ENCODE results near the gene PIKFYVE.
"Not testable (repeated sequence)": the region's sequence is repeated elsewhere in the genome, so short reads cannot be mapped to it uniquely, and the experiment has no call there.

PIKFYVE gene

DNA sequence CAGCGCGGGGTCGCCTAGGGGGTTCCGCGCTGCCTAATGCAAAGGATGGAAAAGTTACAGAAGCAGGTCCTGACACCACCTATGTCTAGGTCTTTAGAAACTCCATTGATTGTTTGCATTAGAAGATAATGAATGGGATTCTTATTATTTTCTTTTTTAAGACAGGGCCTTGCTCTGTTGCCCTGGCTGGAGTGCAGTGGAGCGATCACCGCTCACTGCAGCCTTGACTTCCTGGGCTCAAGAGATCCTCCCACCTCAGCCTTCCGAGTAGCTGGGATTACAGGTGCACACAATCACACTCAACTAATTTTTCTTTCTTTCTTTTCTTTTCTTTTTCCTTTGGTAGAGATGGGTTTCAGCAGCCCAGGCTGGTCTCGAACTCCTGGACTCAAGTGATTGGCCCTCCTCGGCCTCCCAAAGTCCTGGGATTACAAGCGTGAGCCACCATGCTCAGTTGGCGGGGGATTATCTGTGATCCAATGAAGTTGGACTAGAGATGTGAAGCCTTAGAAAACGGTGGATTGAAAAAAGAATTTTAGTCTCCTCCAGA lies 10.4 kb upstream of the PIKFYVE start:
- no peak for DNase-seq

DNA sequence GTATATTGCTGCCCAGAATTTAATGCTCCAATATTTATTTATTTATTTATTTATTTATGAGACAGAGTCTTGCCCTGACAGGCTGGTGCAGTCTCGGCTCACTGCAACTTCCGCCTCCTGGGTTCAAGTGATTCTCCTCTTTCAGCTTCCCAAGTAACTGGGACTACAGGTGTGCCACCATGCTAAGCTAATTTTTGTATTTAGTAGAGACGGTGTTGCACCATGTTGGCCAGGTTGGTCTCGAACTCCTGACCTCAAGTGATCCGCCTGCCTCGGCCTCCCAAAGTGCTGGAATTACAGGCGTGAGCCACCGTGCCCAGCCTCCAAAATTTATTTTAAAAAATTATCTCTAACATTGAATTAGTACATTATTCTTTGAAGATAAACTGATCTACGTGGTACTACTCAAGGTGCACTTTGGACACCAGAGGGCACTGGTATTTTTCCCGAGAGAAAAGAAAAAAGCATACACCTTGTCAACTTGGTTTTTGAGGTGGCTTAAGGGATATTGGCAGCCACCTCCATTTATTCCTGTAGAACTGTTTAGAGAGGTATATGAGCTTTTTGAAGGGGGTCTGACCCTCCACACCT lies 9.8 kb upstream of the PIKFYVE start:
- no peak for DNase-seq

- DNase-seq = not testable (repeated sequence)
Observed at GRCh38 chr2:208256849-208257813, 8.9 kb upstream of the PIKFYVE start.

GRCh38 chr2:208265371-208265800 lies 669 bp upstream of the PIKFYVE start:
- no peak for DNase-seq

- no peak for DNase-seq
Observed at GRCh38 chr2:208266553-208266893, 468 bp downstream of the PIKFYVE start.

DNA sequence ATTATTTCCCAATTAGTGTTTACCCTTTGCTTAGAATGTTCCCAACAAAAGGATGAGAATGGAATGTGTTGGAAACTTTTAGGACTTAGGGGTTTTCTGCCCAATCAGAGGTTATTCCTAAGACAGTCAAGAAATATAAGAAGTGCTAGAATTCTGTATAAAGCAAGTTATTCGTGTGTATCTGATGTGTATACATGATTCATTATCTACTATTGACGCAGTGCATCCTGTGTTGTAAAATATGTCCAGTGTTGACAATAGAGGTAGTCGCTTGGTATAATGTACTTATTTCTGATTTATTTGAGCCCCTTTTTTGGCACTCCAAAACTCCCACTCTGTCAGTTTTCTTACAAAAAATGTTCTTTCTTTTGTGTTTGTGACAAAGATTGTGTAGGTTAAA lies 881 bp downstream of the PIKFYVE start:
- no peak for DNase-seq

DNA sequence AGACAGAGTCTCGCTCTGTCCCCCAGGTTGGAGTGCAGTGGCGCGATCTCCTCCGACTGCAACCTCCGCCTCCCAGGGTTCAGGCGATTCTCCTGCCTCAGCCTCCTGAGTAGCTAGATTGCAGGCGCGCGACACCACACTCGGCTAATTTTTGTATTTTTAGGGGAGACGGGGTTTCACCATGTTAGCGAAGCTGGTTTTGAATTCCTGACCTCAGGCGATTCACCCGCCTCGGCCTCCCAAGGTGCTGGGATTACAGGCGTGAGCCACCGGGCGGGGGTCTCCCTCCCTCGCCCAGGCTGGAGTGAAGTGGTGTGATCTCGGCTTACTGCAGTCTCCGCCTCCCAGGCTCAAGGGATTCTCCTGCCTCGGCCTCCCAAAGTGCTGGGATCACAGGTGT lies 1.5 kb downstream of the PIKFYVE start:
- not testable (repeated sequence) for DNase-seq

GRCh38 chr2:208268156-208268952 lies 2.3 kb downstream of the PIKFYVE start:
- no peak for DNase-seq

DNA sequence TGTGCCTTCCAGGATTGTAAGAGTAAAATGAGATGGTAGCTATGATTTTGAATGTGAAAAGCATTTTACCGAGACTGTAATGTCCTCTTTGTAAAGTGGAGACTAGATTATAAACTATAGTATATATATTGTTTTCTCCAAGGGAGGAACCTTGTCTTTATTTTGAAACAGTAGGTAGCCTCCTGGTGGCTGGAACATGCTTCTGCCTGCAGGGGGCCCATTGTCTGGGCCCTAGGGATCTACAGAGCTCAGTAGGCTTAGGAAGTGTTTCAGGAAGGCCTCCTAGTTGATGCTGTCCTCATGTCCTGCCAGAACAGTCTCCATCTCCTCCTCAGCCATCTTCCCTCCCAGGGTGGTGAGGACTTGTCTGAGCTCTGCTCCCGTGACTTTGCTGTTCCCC lies 3.0 kb downstream of the PIKFYVE start:
- DNase-seq = no peak

- DNase-seq = no peak
Observed at GRCh38 chr2:208274748-208275147, 8.7 kb downstream of the PIKFYVE start.

- no peak for DNase-seq
Observed at GRCh38 chr2:208278549-208278948, 12.5 kb downstream of the PIKFYVE start.

DNA sequence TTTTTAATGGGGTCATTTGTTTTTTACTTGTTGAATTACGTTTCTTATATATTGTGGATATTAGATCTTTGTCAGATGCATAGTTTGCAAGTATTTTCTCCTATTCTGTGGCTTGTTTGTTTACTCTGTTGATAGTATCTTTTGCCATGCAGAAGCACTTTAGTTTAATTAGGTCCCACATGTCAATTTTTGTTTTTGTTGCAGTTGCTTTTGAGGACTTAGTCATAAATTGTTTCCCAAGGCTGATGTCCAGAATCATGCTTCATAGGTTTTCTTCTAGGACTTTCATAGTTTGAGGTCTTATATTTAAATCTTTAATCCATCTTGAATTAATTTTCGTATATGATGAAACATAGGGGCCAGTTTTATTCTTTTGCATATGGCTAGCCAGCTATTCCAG lies 13.2 kb downstream of the PIKFYVE start:
- DNase-seq = no peak

DNA sequence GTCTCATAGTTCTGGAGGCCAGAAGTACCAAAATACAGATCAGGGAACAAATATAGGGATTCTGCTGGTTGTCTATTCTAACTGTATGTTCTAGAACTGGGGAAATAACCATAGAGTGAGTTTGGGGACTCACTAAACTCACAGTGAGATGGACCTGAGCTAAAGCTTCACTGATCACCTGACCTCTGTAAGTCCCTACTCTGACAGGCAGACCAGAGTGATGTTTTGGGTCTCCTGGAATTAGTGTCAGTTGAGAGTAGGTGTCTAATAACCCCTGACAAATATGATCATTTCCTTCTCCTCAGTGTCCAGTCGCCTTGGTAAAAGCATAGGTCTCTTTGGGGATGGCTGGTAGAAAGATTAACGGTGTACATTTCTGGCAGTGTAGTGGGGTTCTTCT lies 14.2 kb downstream of the PIKFYVE start:
- DNase-seq = no peak

GRCh38 chr2:208280933-208281332 lies 14.9 kb downstream of the PIKFYVE start:
- DNase-seq = no peak

DNA sequence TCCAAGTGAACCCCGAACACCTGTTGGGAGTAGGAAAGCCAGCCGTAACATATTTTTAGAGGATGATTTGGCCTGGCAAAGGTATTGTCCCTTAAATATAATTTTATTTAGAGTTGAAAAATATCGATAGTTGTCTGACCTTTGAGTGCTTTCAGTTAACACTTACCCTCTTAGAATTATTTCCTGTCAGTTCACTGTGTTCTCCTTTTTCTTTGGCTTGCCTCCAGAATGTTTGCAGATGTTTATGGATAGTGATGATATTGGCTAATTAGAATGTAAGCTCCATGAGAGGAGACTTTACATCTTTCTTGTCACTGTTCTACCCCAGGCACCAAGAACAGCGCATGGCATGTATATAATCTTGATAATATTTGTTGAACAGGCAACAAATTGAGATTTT lies 19.8 kb downstream of the PIKFYVE start:
- DNase-seq = no peak

GRCh38 chr2:208294482-208295024 lies 28.5 kb downstream of the PIKFYVE start:
- DNase-seq = no peak

GRCh38 chr2:208295834-208296233 lies 29.8 kb downstream of the PIKFYVE start:
- no peak for DNase-seq

DNA sequence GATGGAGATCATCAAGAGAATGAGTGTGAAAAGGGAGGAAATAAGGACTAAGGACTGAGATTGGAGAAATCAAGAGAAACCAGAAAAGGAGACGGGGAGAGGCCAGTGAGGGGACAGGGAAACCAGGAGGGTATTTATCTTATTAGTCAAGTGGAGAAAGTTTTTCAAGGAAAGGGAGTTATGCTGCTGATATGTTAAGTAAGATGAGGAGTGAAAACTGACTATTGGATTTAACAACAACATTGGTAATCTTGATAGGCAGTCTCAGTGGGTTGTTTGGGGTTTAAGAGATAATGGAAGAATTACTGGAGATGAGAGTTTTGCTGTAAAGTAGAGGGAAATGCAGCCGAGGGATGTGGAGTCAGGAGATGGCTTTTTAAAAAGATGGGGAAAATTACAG lies 30.6 kb downstream of the PIKFYVE start:
- no peak for DNase-seq

DNA sequence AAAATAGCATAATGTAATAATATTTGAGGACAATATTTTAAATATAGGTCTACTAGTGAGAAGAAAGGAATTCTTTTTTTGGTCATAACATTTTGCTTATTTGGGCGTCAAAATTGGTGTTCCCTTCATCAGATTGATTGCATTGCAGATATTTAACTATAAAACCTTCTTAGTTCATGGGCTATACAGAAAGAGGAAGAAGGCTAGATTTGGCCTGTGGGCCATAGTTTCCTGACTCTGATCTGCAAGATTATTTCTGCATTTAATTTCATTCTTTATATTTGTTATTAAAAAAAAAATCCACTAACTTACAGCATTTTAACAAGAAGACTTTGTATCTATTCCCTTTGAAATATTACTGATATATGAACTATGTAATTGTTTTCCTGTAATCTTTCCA lies 31.9 kb downstream of the PIKFYVE start:
- no peak for DNase-seq

GRCh38 chr2:208300847-208301618 lies 35.0 kb downstream of the PIKFYVE start:
- DNase-seq = no peak

- no peak for DNase-seq
Observed at GRCh38 chr2:208304157-208304556, 38.1 kb downstream of the PIKFYVE start.

GRCh38 chr2:208304695-208305094 lies 38.6 kb downstream of the PIKFYVE start:
- DNase-seq = no peak
